Body of pancreas (tissue), 4 donors: Measurements from ENCODE around the gene GAPVD1. TPM values are rescaled to one million over a fixed set of nuclear protein-coding genes. Genes with fewer than 3 reads are reported as not detected.

ENCODE experiments used
- ATAC-seq: fragments of 150-250 bp; one replicate; pipeline ENCODE4 v1.9.1; 2016
- DNase-seq, 4 donors: peaks; one replicate each; pipeline ENCODE4 v3.0.0-alpha.2; 2019
- H3K27ac ChIP-seq, 4 donors: fragments of 200-600 bp; sonication (generic); 1 replicate in 3 of 4; 2 replicates in 1 of 4; pipeline versions ENCODE4 v1.5.1 to v1.6.1; 2016 to 2019; ENCODE audit warnings: mild to moderate bottlenecking in 1 of 4, mixed read lengths in 1 of 4, moderate library complexity in 1 of 4
- H3K27me3 ChIP-seq, 2 donors: fragments of 200-600 bp; sonication (generic); one replicate each; pipeline ENCODE4 v1.6.0; 2016; ENCODE audit warnings: mild to moderate bottlenecking in 1 of 2
- H3K36me3 ChIP-seq, 2 donors: fragments of 200-600 bp; sonication (generic); replicated peaks in 1 of 2; 2 replicates each; pipeline ENCODE4 v1.5.1; 2016; ENCODE audit warnings: low read depth in 2 of 2; ENCODE audit not compliant: insufficient read depth in 1 of 2
- H3K4me1 ChIP-seq: fragments of 200-600 bp; sonication (generic); one replicate; pipeline ENCODE4 v1.6.0; 2016
- H3K4me3 ChIP-seq, 2 donors: fragments of 200-600 bp; sonication (generic); 1 replicate in 1 of 2; 2 replicates in 1 of 2; pipeline ENCODE4 v1.5.1; 2016 to 2019
- H3K9me3 ChIP-seq, 3 donors: fragments of 200-600 bp; sonication (generic); 1 replicate in 2 of 3; 2 replicates in 1 of 3; pipeline ENCODE4 v1.5.1; 2016
- POLR2A ChIP-seq, 3 donors: fragments of 450-650 bp; IDR thresholded peaks; one replicate each; pipeline ENCODE4 v1.6.1; 2016; ENCODE audit warnings: antibody characterized with exemption in 3 of 3, mild to moderate bottlenecking in 2 of 3
- WGBS, 2 donors: methylation state at CpG; one replicate each; pipeline ENCODE4 v1.1.5; 2017; 5-methylcytosine and 5-hydroxymethylcytosine counted together
- intact Hi-C: fragments of 100-400 bp; cut with DNase I; formaldehyde crosslinking; loops from one replicate; pipeline ENCODE4 v1.15.1; 2023
- total RNA-seq, 2 donors: library from RNA; depleted of rRNA; stranded (reverse); fragments of >200 nt; gene quantifications; one replicate each; pipeline ENCODE4 v1.1.0, GENCODE V29; 2016
- TF ChIP-seq, protein P1 (sequence below), 7 experiments: fragments of 450-650 bp in 4 of 7; fragments of 200-600 bp in 3 of 7; sonication (generic) in 3 of 7; IDR thresholded peaks; one replicate each; pipeline ENCODE4 v1.5.1; 2016 to 2019; ENCODE audit warnings: antibody characterized with exemption in 7 of 7

GAPVD1 gene
- total RNA-seq, 2 donors from 2014 or later = 25.7 to 48.8 TPM

- Histone ChIP-seq H3K4me1 (peaks cover 11% of the 10 kb centered on the region), H3K9me3 (no peaks in the 10 kb centered on the region), H3K36me3 (no peaks in the 10 kb centered on the region), H3K27me3 (peaks cover 0 to 8% of the 10 kb centered on the region in 2 donors), H3K4me3 (no peak overlapping the region), H3K27ac (no peak overlapping the region)
- DNase-seq (no peak), ATAC-seq (no peak)
- 73 to 100% methylated on average over 2 to 18 of the region's 20 CpGs for WGBS, 2 donors
- intact Hi-C loops = loop anchor here (5.0 to 10.0 kb wide), 2 partner anchors 818 to 986 kb away; no protein-coding TSS in a partner anchor
- TF ChIP-seq, protein P1, sequence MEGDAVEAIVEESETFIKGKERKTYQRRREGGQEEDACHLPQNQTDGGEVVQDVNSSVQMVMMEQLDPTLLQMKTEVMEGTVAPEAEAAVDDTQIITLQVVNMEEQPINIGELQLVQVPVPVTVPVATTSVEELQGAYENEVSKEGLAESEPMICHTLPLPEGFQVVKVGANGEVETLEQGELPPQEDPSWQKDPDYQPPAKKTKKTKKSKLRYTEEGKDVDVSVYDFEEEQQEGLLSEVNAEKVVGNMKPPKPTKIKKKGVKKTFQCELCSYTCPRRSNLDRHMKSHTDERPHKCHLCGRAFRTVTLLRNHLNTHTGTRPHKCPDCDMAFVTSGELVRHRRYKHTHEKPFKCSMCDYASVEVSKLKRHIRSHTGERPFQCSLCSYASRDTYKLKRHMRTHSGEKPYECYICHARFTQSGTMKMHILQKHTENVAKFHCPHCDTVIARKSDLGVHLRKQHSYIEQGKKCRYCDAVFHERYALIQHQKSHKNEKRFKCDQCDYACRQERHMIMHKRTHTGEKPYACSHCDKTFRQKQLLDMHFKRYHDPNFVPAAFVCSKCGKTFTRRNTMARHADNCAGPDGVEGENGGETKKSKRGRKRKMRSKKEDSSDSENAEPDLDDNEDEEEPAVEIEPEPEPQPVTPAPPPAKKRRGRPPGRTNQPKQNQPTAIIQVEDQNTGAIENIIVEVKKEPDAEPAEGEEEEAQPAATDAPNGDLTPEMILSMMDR (IDR thresholded peaks at IDR 0.05) = no peak
- no peak for TF ChIP-seq POLR2A (IDR thresholded peaks at IDR 0.05)
These were observed 147.6 kb downstream of the GAPVD1 start for GRCh38 chr9:125409217-125409636.

GRCh38 chr9:125409637-125410521, 148.3 kb downstream of the GAPVD1 start:
- WGBS, 2 donors = 86% methylated on average over 13 of the region's 13 CpGs
- intact Hi-C loops = loop anchor here (5.0 to 10.0 kb wide), 2 partner anchors 817 to 985 kb away; no protein-coding TSS in a partner anchor
- H3K36me3 ChIP-seq = no peaks in the 10 kb centered on the region
- TF ChIP-seq POLR2A (IDR thresholded peaks at IDR 0.05) = no peak
- TF ChIP-seq, protein P1 (IDR thresholded peaks at IDR 0.05) = no peak
- DNase-seq (peak in 1 of 4 donors; percentile 40), ATAC-seq (no peak)
- H3K4me1 ChIP-seq = peaks cover 11% of the 10 kb centered on the region
- no peaks in the 10 kb centered on the region for H3K9me3 ChIP-seq
- no peak overlapping the region for H3K4me3 ChIP-seq
- peaks cover 0 to 8% of the 10 kb centered on the region in 2 donors for H3K27me3 ChIP-seq
- no peak overlapping the region for H3K27ac ChIP-seq

- no peak overlapping the region for H3K27ac ChIP-seq
- intact Hi-C loops = no loop called here
These were observed 148.9 kb downstream of the GAPVD1 start for GRCh38 chr9:125410522-125410894.

DNA sequence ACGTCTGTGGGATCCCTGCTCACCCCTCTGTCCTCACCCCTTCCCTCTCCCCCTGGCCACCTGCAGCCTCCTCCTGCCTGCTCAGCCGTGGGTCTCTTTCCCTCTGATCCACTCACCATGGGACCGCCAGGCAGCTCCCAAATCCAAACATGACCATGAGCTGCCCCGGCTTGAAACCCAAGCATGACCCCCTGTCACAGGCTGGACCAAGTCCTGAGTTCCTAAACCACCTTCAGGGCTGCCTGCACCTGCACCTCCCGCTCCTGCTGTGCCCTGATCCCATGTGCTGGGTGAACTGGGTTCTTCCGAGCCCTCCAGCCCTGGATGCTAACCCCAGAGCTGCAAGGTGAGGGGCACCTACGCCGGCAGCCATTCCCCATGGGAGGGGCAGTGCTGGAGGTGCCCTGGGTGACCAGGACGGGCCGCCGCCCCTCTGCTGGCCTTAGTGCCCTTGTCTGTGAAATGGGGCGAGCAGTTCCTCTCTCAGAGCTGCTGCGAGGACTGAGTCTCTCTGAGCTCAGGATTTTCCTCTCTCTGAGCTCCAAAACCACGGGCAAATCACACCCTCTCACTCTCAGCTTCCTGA, 149.6 kb downstream of the GAPVD1 start:
- H3K36me3 ChIP-seq = no peaks in the 10 kb centered on the region
- DNase-seq (no peak), ATAC-seq (no peak)
- no peaks in the 10 kb centered on the region for H3K9me3 ChIP-seq
- 62 to 67% methylated on average over 7 to 14 of the region's 14 CpGs for WGBS, 2 donors
- no peak overlapping the region for H3K4me3 ChIP-seq
- intact Hi-C loops = no loop called here
- peaks cover 0 to 8% of the 10 kb centered on the region in 2 donors for H3K27me3 ChIP-seq
- TF ChIP-seq, protein P1 (IDR thresholded peaks at IDR 0.05) = no peak
- TF ChIP-seq POLR2A (IDR thresholded peaks at IDR 0.05) = no peak
- H3K27ac ChIP-seq = no peak overlapping the region
- peaks cover 11% of the 10 kb centered on the region for H3K4me1 ChIP-seq

More at GRCh38 chr9:125410522-125410894, 148.9 kb downstream of the GAPVD1 start:
- TF ChIP-seq, protein P1 (IDR thresholded peaks at IDR 0.05) = no peak
- TF ChIP-seq POLR2A (IDR thresholded peaks at IDR 0.05) = no peak
- Histone ChIP-seq H3K36me3 (no peaks in the 10 kb centered on the region), H3K9me3 (no peaks in the 10 kb centered on the region), H3K4me1 (peaks cover 11% of the 10 kb centered on the region), H3K27me3 (peaks cover 0 to 8% of the 10 kb centered on the region in 2 donors), H3K4me3 (no peak overlapping the region)
- no peak for DNase-seq
- 81 to 90% methylated on average over 17 to 24 of the region's 24 CpGs for WGBS, 2 donors
- ATAC-seq = no peak
